ENCODE results near the gene ZNF689.

DNA sequence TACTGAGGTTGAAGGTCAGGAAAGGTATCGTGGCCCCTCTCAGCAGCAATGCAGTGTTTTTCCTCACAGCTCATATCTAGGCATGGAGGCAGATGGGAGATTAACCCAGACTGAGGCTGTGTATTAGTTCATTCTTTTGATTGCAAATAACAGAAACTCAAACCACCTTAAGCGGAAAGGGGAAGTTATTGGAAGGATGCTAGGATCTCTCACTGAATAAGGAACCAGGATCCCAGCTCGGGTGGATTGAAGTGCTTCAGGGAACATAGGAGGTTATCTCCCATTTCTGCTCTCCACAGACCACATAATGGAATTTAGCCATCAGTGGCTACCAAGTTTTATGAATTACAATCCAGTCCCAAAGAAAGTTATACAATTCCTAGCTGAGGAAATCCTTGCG is 8.2 kb downstream of the ZNF689 start:
- TF ChIP-seq CTCF (IDR thresholded peaks at IDR 0.05; ENCODE audit: low read length) (no peak), EZH2 (IDR thresholded peaks at IDR 0.05; ENCODE audit: borderline replicate concordance, low read length) (no peak)
